Measurements from ENCODE around the gene RCOR1. TPM values are rescaled to one million over a fixed set of nuclear protein-coding genes. Genes with fewer than 3 reads are reported as not detected.

Gene RCOR1
- total RNA-seq, 6 experiments from 2014 or later = 24.5 to 27.6 (median 25.1) TPM

DNA sequence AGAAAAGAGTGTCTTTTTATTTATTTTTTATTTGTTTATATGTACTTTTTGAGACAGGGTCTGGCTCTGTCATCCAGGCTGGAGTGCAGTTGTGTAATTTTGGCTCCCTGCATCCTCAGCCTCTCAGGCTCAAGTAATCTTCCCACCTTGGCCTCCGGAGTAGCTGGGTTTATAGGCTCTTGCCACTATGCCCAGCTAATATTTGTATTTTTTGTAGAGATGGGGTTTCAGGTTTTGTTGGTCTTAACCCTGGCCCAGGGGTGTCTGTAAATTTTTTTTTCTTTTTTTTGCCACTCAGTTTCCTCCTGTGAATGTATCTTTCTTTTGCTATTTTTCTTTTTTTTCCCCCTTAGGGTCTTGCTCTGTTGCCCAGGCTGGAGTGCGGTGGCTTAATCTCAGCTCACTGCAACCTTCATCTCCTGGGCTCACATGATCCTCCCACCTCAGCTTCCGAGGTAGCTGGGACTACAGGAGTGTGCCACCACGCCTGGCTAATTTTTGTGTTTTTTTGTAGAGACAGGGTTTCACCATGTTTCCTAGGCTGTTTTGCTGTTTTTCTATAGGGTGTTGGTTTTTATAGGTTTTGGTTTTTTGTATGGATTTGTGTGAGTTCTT is 11.0 kb downstream of the RCOR1 start:
- H3K9me3 Mint-ChIP-seq = no peaks in the 10 kb centered on the region
- no peak for DNase-seq
- no peaks in the 10 kb centered on the region; the same call in 1 of the 2 replicates for H3K36me3 Mint-ChIP-seq (ENCODE audit: low read depth)
- peak overlapping the region; percentile 36; the same call in 1 of the 2 replicates for H3K27ac Mint-ChIP-seq
- H3K27me3 Mint-ChIP-seq (ENCODE audit: insufficient read depth) = no peaks in the 10 kb centered on the region; the same call in 1 of the 2 replicates
- TF ChIP-seq, protein P1, sequence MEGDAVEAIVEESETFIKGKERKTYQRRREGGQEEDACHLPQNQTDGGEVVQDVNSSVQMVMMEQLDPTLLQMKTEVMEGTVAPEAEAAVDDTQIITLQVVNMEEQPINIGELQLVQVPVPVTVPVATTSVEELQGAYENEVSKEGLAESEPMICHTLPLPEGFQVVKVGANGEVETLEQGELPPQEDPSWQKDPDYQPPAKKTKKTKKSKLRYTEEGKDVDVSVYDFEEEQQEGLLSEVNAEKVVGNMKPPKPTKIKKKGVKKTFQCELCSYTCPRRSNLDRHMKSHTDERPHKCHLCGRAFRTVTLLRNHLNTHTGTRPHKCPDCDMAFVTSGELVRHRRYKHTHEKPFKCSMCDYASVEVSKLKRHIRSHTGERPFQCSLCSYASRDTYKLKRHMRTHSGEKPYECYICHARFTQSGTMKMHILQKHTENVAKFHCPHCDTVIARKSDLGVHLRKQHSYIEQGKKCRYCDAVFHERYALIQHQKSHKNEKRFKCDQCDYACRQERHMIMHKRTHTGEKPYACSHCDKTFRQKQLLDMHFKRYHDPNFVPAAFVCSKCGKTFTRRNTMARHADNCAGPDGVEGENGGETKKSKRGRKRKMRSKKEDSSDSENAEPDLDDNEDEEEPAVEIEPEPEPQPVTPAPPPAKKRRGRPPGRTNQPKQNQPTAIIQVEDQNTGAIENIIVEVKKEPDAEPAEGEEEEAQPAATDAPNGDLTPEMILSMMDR (IDR thresholded peaks at IDR 0.05) = no peak
- peaks cover 30% of the 10 kb centered on the region for H3K4me1 Mint-ChIP-seq (ENCODE audit: low read depth)
- no peak overlapping the region for H3K4me3 Mint-ChIP-seq

DNA sequence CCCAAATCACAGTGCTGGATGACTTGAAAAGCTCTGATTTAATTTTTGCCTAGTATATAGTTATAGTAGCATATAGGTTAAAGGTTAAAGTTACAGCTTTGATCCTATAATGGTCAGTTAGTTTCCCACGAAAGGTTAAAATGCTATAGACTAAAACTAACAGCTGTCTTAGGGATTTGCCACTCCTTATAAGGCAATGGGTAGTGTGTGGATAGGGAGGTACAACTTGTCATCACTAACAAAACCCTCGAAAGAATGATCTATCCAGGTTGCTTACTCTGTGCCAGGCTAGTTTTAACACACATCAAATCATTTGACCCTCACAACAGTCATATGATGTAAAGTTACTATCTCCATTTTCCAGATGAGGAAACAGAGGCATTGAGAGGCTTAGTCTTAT is 11.7 kb downstream of the RCOR1 start:
- Mint-ChIP-seq H3K27me3 (ENCODE audit: insufficient read depth) (no peaks in the 10 kb centered on the region; the same call in 1 of the 2 replicates), H3K9me3 (no peaks in the 10 kb centered on the region), H3K36me3 (ENCODE audit: low read depth) (no peaks in the 10 kb centered on the region), H3K27ac (no peak overlapping the region; the same call in 1 of the 2 replicates), H3K4me3 (no peak overlapping the region), H3K4me1 (ENCODE audit: low read depth) (peaks cover 30% of the 10 kb centered on the region)
- TF ChIP-seq, protein P1 (IDR thresholded peaks at IDR 0.05) = no peak
- no peak for DNase-seq

DNA sequence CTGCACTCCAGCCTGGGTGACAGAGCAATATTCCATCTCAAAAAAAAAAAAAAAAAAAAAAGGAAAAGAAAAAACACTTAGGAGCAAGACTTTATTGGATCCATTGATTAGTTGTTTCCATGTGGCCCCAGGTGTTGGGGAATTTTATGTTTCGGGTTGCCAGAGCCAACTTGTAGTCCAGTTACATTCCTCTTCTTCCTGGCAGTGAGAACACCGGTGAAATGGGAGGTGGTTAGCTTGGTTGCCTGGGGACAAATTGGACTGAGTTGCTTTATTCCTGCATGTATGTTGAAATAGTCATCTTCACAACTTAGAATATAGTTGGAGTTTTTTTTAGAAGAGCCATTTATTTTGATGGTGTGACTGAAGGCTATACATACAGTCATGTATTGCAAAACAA is 12.6 kb downstream of the RCOR1 start:
- no peaks in the 10 kb centered on the region for H3K9me3 Mint-ChIP-seq
- H3K27me3 Mint-ChIP-seq (ENCODE audit: insufficient read depth) = no peaks in the 10 kb centered on the region; the same call in 1 of the 2 replicates
- H3K4me3 Mint-ChIP-seq = no peak overlapping the region
- peaks cover 30% of the 10 kb centered on the region for H3K4me1 Mint-ChIP-seq (ENCODE audit: low read depth)
- no peaks in the 10 kb centered on the region for H3K36me3 Mint-ChIP-seq (ENCODE audit: low read depth)
- TF ChIP-seq, protein P1 (IDR thresholded peaks at IDR 0.05) = no peak
- 0 out of 2 replicates have a peak overlapping the region, but pooled peaks have one; percentile 21 for H3K27ac Mint-ChIP-seq
- peak; percentile 37 for DNase-seq

DNA sequence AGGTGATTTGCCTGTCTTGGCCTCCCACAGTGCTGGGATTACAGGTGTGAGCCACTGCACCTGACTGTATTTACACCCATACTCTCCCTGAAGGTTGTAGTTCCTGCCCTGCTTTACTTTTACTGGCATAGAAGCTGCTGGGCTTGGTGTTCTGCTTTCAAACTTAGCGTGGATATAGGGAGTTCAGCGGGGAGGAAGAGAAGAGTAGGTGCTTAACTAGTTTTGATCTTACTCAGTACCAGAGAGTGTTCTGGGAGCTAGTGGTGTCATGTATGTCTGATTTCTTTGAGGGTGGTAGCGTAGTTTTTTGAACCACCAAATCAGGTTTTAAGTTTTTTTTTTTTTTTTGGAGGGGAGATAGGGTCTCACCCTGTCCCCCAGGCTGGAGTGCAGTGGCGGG is 13.8 kb downstream of the RCOR1 start:
- Mint-ChIP-seq H3K4me1 (ENCODE audit: low read depth) (peaks cover 30% of the 10 kb centered on the region), H3K9me3 (no peaks in the 10 kb centered on the region), H3K27me3 (ENCODE audit: insufficient read depth) (no peaks in the 10 kb centered on the region; the same call in 1 of the 2 replicates), H3K36me3 (ENCODE audit: low read depth) (no peaks in the 10 kb centered on the region), H3K27ac (no peak overlapping the region), H3K4me3 (no peak overlapping the region)
- no peak for DNase-seq
- TF ChIP-seq, protein P1 (IDR thresholded peaks at IDR 0.05) = no peak

DNA sequence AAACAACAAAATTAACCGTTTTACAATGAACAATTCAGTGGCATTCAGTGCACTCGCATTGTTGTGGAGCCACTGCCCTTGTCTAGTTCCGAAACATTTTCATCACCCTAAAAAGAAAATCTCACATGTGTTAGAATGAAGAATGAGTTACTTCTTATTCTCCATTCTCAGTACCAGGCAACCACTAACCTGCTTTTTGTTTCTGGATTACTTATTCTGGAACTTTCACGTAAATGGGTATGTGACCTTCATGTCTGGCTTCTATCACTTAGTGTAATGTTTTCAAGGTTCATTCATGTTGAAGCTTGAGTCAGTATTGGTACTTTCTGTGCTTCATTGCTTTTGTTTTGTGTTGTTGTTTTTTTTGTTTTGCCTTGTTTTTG is 15.6 kb downstream of the RCOR1 start:
- Mint-ChIP-seq H3K27ac (no peak overlapping the region), H3K9me3 (no peaks in the 10 kb centered on the region), H3K27me3 (ENCODE audit: insufficient read depth) (no peaks in the 10 kb centered on the region), H3K4me1 (ENCODE audit: low read depth) (peaks cover 22% of the 10 kb centered on the region), H3K36me3 (ENCODE audit: low read depth) (no peaks in the 10 kb centered on the region; the same call in 1 of the 2 replicates), H3K4me3 (no peak overlapping the region)
- no peak for DNase-seq
- TF ChIP-seq, protein P1 (IDR thresholded peaks at IDR 0.05) = no peak
